SJSA1 (cell line): Measurements from ENCODE around the gene FBXO31. TPM values are rescaled to one million over a fixed set of nuclear protein-coding genes. Genes with fewer than 3 reads are reported as not detected.

Experiments
- DNase-seq, 2 experiments: peaks; one replicate each; pipeline ENCODE4 v3.0.0-alpha.2; 2015 to 2020; ENCODE audit warnings: low spot score in 2 of 2, low read depth in 1 of 2
- H3K27ac ChIP-seq: fragments of 250-450 bp; sonication (Bioruptor Pico); 2 replicates; pipeline ENCODE4 v1.5.1; 2020; ENCODE audit warnings: mild to moderate bottlenecking, moderate library complexity
- H3K27me3 ChIP-seq: fragments of 250-450 bp; sonication (Bioruptor Pico); replicated peaks from 2 replicates; pipeline ENCODE4 v1.5.1; 2020; ENCODE audit warnings: mild to moderate bottlenecking, moderate library complexity
- H3K36me3 ChIP-seq: fragments of 250-450 bp; sonication (Bioruptor Pico); 2 replicates; pipeline ENCODE4 v1.5.1; 2020; ENCODE audit warnings: mild to moderate bottlenecking
- H3K4me1 ChIP-seq: fragments of 250-450 bp; sonication (Bioruptor Pico); replicated peaks from 2 replicates; pipeline ENCODE4 v1.6.1; 2021; ENCODE audit warnings: mild to moderate bottlenecking
- H3K4me3 ChIP-seq: fragments of 250-450 bp; sonication (Bioruptor Pico); 2 replicates; pipeline ENCODE4 v1.5.1; 2020; ENCODE audit warnings: mild to moderate bottlenecking
- H3K9me3 ChIP-seq: fragments of 250-450 bp; sonication (Bioruptor Pico); replicated peaks from 2 replicates; pipeline ENCODE4 v1.5.1; 2020; ENCODE audit warnings: mild to moderate bottlenecking
- total RNA-seq: library from RNA; depleted of rRNA; stranded (reverse); fragments of >200 nt; shearing (Covaris generic); gene quantifications from 2 replicates; pipeline ENCODE4 v1.2.3, GENCODE V29; 2014

The FBXO31 gene
- total RNA-seq, 1 experiment from 2014 or later, result 26.2 TPM

DNA sequence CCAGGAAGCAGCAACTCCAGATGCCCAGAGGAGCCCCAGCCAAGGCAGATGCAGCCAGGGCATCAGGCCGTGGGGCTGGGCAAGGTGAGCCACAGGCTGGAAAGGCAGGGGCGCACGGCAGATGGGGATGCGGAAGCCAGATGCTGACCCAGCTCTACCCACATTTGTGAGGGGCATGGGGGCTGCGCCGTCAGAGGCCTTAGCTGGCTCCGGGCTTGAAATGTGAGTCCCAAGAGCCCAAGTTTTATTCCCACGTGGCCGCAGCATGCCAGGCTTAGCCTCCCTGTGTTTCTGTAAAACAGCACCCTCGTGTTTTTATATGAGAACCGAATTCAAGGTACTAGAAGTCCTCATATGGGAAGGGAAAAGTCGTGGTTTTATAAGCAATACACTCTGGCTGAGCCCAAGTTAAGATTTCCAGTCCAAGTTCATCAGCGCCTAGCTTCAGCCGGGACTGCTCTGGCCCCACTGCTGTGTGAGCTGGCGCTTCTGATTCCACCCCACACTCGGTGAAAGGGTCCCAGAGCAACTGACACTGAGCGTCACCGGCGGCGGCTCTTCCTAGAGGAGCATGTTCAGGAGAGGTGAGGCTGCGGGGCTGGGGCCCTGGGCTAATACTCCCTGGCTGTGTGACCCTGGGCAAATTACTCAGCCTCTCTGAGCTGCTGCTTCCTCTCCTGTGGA, 59.7 kb downstream of the FBXO31 start:
- no peak for DNase-seq
- Histone ChIP-seq H3K27ac (no peak overlapping the region), H3K9me3 (no peaks in the 10 kb centered on the region), H3K4me3 (no peak overlapping the region), H3K36me3 (peaks cover 36% of the 10 kb centered on the region), H3K4me1 (peaks cover 9% of the 10 kb centered on the region), H3K27me3 (no peaks in the 10 kb centered on the region)

GRCh38 chr16:87322833-87323726, 60.5 kb downstream of the FBXO31 start:
- no peak for DNase-seq
- no peaks in the 10 kb centered on the region for H3K27me3 ChIP-seq
- no peak overlapping the region for H3K4me3 ChIP-seq
- peaks cover 36% of the 10 kb centered on the region for H3K36me3 ChIP-seq
- peaks cover 16% of the 10 kb centered on the region for H3K4me1 ChIP-seq
- no peak overlapping the region for H3K27ac ChIP-seq
- H3K9me3 ChIP-seq, result no peaks in the 10 kb centered on the region

GRCh38 chr16:87322360-87322759, 61.2 kb downstream of the FBXO31 start:
- H3K27ac ChIP-seq, result no peak overlapping the region
- H3K4me1 ChIP-seq, result peaks cover 16% of the 10 kb centered on the region

GRCh38 chr16:87321336-87322107, 62.1 kb downstream of the FBXO31 start:
- Histone ChIP-seq H3K27ac (no peak overlapping the region), H3K4me1 (peaks cover 21% of the 10 kb centered on the region), H3K27me3 (no peaks in the 10 kb centered on the region), H3K9me3 (no peaks in the 10 kb centered on the region), H3K36me3 (peaks cover 25% of the 10 kb centered on the region; the same call in 1 of the 2 replicates), H3K4me3 (no peak overlapping the region)
- no peak for DNase-seq

More at GRCh38 chr16:87322360-87322759, 61.2 kb downstream of the FBXO31 start:
- no peak overlapping the region for H3K4me3 ChIP-seq
- H3K36me3 ChIP-seq, result peaks cover 30% of the 10 kb centered on the region
- no peaks in the 10 kb centered on the region for H3K9me3 ChIP-seq
- no peaks in the 10 kb centered on the region for H3K27me3 ChIP-seq
- DNase-seq, result no peak

- Histone ChIP-seq H3K9me3 (no peaks in the 10 kb centered on the region), H3K4me3 (no peak overlapping the region), H3K36me3 (peaks cover 23% of the 10 kb centered on the region; the same call in 1 of the 2 replicates), H3K27ac (no peak overlapping the region), H3K27me3 (no peaks in the 10 kb centered on the region), H3K4me1 (peaks cover 23% of the 10 kb centered on the region)
- no peak for DNase-seq
These were observed 62.9 kb downstream of the FBXO31 start for GRCh38 chr16:87320510-87321227.

GRCh38 chr16:87319997-87320491, 63.5 kb downstream of the FBXO31 start:
- Histone ChIP-seq H3K4me1 (peaks cover 23% of the 10 kb centered on the region), H3K36me3 (peaks cover 20% of the 10 kb centered on the region; the same call in 1 of the 2 replicates), H3K9me3 (no peaks in the 10 kb centered on the region), H3K4me3 (no peak overlapping the region), H3K27ac (no peak overlapping the region), H3K27me3 (no peaks in the 10 kb centered on the region)
- no peak for DNase-seq

- Histone ChIP-seq H3K9me3 (no peaks in the 10 kb centered on the region), H3K27me3 (no peaks in the 10 kb centered on the region), H3K36me3 (peaks cover 13% of the 10 kb centered on the region; the same call in 1 of the 2 replicates), H3K4me1 (peaks cover 15% of the 10 kb centered on the region), H3K4me3 (no peak overlapping the region), H3K27ac (no peak overlapping the region)
- no peak for DNase-seq
These were observed 64.6 kb downstream of the FBXO31 start for GRCh38 chr16:87319011-87319410.

GRCh38 chr16:87317750-87318644, 65.6 kb downstream of the FBXO31 start:
- Histone ChIP-seq H3K4me3 (peak overlapping the region; percentile 65), H3K27me3 (no peaks in the 10 kb centered on the region), H3K4me1 (peaks cover 15% of the 10 kb centered on the region), H3K9me3 (no peaks in the 10 kb centered on the region), H3K27ac (peak overlapping the region; percentile 72), H3K36me3 (peaks cover 13% of the 10 kb centered on the region; the same call in 1 of the 2 replicates)
- DNase-seq, result no peak

DNA sequence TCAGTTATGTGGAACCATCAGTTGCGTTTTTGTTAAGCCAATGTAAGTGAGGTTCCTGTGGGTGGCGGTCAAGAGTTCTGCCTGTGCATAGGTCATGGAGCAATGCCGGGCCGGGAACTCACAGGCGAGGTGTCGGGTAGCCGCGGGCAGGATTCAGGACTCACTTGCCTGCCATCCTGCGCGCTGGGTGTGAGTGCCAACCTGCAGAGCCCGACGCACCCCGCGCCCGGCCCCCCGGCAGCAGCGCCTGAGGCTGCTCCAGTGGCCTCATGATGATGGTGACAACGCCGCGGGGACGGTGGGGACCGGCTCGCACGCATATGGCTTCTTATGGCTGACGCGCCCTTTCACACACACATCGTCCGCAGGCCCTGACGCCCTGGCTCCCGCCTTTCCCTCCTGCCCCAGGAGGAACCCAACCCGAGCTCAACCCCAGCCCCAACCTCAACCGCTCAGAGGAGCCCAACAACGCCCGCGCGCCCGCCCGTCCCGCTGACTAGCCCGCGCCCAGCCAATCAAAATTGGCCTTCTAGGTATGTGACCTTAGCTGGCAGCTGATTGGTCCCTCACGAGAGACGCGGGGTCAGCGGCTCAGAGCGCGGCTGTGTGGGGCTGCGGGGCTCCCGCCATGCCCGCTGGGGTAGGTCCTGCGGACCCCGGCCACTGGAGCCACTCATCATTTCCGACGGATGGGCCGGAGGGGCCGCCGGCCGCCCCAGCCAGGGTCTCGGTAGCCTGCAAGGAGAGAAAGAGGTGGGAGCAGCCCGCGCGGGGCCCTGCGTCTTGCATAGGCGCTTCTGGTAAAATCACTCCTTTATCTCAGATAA, 66.4 kb downstream of the FBXO31 start, which contains the start of gene C16orf95:
Gene C16orf95, minus strand, starts transcription at position 470 of the 827 bp plus-strand sequence. Its CDS starts 150 bp downstream, at position 320.
- Histone ChIP-seq H3K9me3 (no peaks in the 10 kb centered on the region), H3K27ac (peak within 1 kb of the TSS; percentile 72), H3K27me3 (no peaks in the 10 kb centered on the region), H3K4me1 (peaks cover 15% of the 10 kb centered on the region), H3K4me3 (peak within 1 kb of the TSS; percentile 65), H3K36me3 (peaks cover 13% of the 10 kb centered on the region; the same call in 1 of the 2 replicates)
- peak; percentile 94 to 97 for DNase-seq

GRCh38 chr16:87316450-87316922, 67.1 kb downstream of the FBXO31 start:
- no peak for DNase-seq
- Histone ChIP-seq H3K27ac (peak overlapping the region; percentile 72), H3K4me1 (peaks cover 15% of the 10 kb centered on the region), H3K4me3 (peak overlapping the region; percentile 65), H3K27me3 (no peaks in the 10 kb centered on the region), H3K9me3 (no peaks in the 10 kb centered on the region), H3K36me3 (peaks cover 13% of the 10 kb centered on the region; the same call in 1 of the 2 replicates)

DNA sequence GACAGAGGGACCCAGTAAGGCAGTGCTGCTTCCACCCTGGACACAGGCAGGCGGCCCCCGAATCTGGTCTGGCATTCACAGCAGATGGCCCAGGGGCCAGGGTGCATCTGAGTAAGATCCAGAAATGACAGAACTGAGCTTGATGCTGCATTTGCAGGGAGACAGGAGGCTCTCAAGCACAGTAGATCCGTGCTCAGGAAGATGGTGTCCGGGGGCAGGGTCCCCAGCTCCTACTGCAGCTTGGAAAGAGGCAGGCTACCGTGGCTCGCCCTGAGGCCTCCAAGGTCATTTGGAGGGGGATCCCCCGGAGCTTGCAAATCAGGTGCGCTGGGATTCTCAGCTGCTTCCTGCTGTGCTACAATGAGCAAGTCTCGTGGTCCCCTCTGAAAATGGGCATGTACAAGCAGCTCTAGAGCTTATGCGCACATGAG, 68.6 kb downstream of the FBXO31 start:
- DNase-seq, result no peak
- Histone ChIP-seq H3K4me1 (peaks cover 15% of the 10 kb centered on the region), H3K36me3 (peaks cover 13% of the 10 kb centered on the region; the same call in 1 of the 2 replicates), H3K9me3 (no peaks in the 10 kb centered on the region), H3K4me3 (no peak overlapping the region), H3K27me3 (no peaks in the 10 kb centered on the region), H3K27ac (no peak overlapping the region)
